HepG2 (cell line): ENCODE measurements around the gene GJD4. TPM values are rescaled to one million over a fixed set of nuclear protein-coding genes. Genes with fewer than 3 reads are reported as not detected.

ENCODE experiments used
- ESRRA ChIP-seq: sonication (generic); formaldehyde crosslinking; IDR thresholded peaks from 2 replicates; pipeline ENCODE4 v1.5.1; 2020; ENCODE audit warnings: mild to moderate bottlenecking, low read depth, missing genetic modification reagents
- FUBP1 ChIP-seq: sonication (generic); formaldehyde crosslinking; IDR thresholded peaks from 2 replicates; pipeline ENCODE4 v1.5.1; 2020; ENCODE audit warnings: missing genetic modification reagents, mild to moderate bottlenecking, borderline replicate concordance
- GFI1 ChIP-seq: sonication (generic); formaldehyde crosslinking; IDR thresholded peaks from 2 replicates; pipeline ENCODE4 v1.5.0; 2020; ENCODE audit warnings: missing genetic modification reagents, mild to moderate bottlenecking, borderline replicate concordance
- HMG20B ChIP-seq: conservative IDR thresholded peaks from 2 replicates; pipeline ENCODE4 v1.6.1; 2016; ENCODE audit warnings: missing genetic modification reagents, missing compliant biosample characterization
- HNF4G ChIP-seq, 2 experiments: sonication (generic) in 1 of 2; formaldehyde crosslinking in 1 of 2; IDR thresholded peaks; 2 replicates each; pipeline versions ENCODE4 v1.4.0 to v1.6.1; 2011 to 2020; ENCODE audit warnings: borderline replicate concordance in 2 of 2, low read depth in 2 of 2, mild to moderate bottlenecking in 2 of 2, low read length in 1 of 2, missing genetic modification reagents in 1 of 2, moderate library complexity in 1 of 2
- MTERF4 ChIP-seq: sonication (generic); formaldehyde crosslinking; IDR thresholded peaks from 2 replicates; pipeline ENCODE4 v1.8.0; 2023; ENCODE audit warnings: mild to moderate bottlenecking, missing genetic modification reagents
- MXD1 ChIP-seq: sonication (generic); formaldehyde crosslinking; IDR thresholded peaks from 2 replicates; pipeline ENCODE4 v1.4.0; 2020; ENCODE audit warnings: mild to moderate bottlenecking, missing genetic modification reagents
- NFYC ChIP-seq: IDR thresholded peaks from 2 replicates; pipeline ENCODE4 v1.6.1; 2016; ENCODE audit warnings: missing genetic modification reagents, missing compliant biosample characterization
- RORA ChIP-seq: sonication (generic); formaldehyde crosslinking; IDR thresholded peaks from 2 replicates; pipeline ENCODE4 v1.5.0; 2020; ENCODE audit warnings: mild to moderate bottlenecking, missing genetic modification reagents, moderate library complexity
- SP5 ChIP-seq: IDR thresholded peaks from 2 replicates; pipeline ENCODE4 v1.6.1; 2016; ENCODE audit warnings: low read depth, borderline replicate concordance
- TBX2 ChIP-seq: sonication (generic); formaldehyde crosslinking; IDR thresholded peaks from 2 replicates; pipeline ENCODE4 v1.5.0; 2020; ENCODE audit warnings: missing genetic modification reagents, mild to moderate bottlenecking, borderline replicate concordance
- TGIF2 ChIP-seq: IDR thresholded peaks from 2 replicates; pipeline ENCODE4 v1.6.1; 2016; ENCODE audit warnings: control low read depth, missing compliant biosample characterization
- TOE1 ChIP-seq: sonication (generic); formaldehyde crosslinking; IDR thresholded peaks from 2 replicates; pipeline ENCODE4 v1.4.0; 2020; ENCODE audit warnings: mild to moderate bottlenecking, missing genetic modification reagents
- TSC22D2 ChIP-seq: sonication (generic); formaldehyde crosslinking; IDR thresholded peaks from 2 replicates; pipeline ENCODE4 v1.5.1; 2020; ENCODE audit warnings: missing genetic modification reagents, mild to moderate bottlenecking, borderline replicate concordance
- ZNF281 ChIP-seq: sonication (generic); formaldehyde crosslinking; IDR thresholded peaks from 2 replicates; pipeline ENCODE4 v1.4.0; 2020; ENCODE audit warnings: missing genetic modification reagents, borderline replicate concordance
- ZNF282 ChIP-seq: fragments of 450-650 bp; IDR thresholded peaks from 2 replicates; pipeline ENCODE4 v1.6.1; 2018; ENCODE audit not compliant: partially characterized antibody
- ZNF296 ChIP-seq: sonication (generic); formaldehyde crosslinking; conservative IDR thresholded peaks from 2 replicates; pipeline ENCODE4 v1.5.0; 2020; ENCODE audit warnings: mild to moderate bottlenecking, missing genetic modification reagents
- ZNF556 ChIP-seq: sonication (generic); formaldehyde crosslinking; IDR thresholded peaks from 2 replicates; pipeline ENCODE4 v1.4.0; 2020; ENCODE audit warnings: mild to moderate bottlenecking, missing genetic modification reagents, borderline replicate concordance
- ZNF737 ChIP-seq: sonication (generic); formaldehyde crosslinking; IDR thresholded peaks from 2 replicates; pipeline ENCODE4 v1.5.0; 2020; ENCODE audit warnings: missing genetic modification reagents, mild to moderate bottlenecking, borderline replicate concordance
- ZSCAN9 ChIP-seq: IDR thresholded peaks from 2 replicates; pipeline ENCODE4 v1.6.1; 2016; ENCODE audit warnings: borderline replicate concordance
- polyA plus RNA-seq, 8 experiments: library from polyadenylated mRNA; depleted of rRNA in 3 of 8; stranded (reverse) in 7 of 8; unstranded in 1 of 8; fragments of >200 nt; fragmentation: Illumina TruSeq in 4 of 8; extraction: Trizol in 4 of 8; gene quantifications; 2 replicates each; pipeline versions ENCODE4 v1.2.1 to v1.2.3, GENCODE V29; 2011 to 2016; ENCODE audit warnings: low read depth in 4 of 8, missing spikeins in 1 of 8, mixed read lengths in 1 of 8; ENCODE audit not compliant: insufficient read depth in 1 of 8
- total RNA-seq, 5 experiments: library from RNA; depleted of rRNA; stranded (reverse); fragments of >200 nt; fragmentation: Illumina TruSeq; extraction: Trizol; gene quantifications; 2 replicates each; pipeline ENCODE4 v1.2.3, GENCODE V29; 2016; ENCODE audit warnings: low read depth in 1 of 5
- TF ChIP-seq, protein P1 (sequence below): sonication (generic); formaldehyde crosslinking; IDR thresholded peaks from 2 replicates; pipeline ENCODE4 v1.5.1; 2020; ENCODE audit warnings: missing genetic modification reagents, mild to moderate bottlenecking, borderline replicate concordance

The GJD4 gene
- total and polyA plus RNA-seq, 2 of the 13 experiments (the other 11 are each of a cell fraction or from before 2014, with no cell fraction given): not detected

DNA sequence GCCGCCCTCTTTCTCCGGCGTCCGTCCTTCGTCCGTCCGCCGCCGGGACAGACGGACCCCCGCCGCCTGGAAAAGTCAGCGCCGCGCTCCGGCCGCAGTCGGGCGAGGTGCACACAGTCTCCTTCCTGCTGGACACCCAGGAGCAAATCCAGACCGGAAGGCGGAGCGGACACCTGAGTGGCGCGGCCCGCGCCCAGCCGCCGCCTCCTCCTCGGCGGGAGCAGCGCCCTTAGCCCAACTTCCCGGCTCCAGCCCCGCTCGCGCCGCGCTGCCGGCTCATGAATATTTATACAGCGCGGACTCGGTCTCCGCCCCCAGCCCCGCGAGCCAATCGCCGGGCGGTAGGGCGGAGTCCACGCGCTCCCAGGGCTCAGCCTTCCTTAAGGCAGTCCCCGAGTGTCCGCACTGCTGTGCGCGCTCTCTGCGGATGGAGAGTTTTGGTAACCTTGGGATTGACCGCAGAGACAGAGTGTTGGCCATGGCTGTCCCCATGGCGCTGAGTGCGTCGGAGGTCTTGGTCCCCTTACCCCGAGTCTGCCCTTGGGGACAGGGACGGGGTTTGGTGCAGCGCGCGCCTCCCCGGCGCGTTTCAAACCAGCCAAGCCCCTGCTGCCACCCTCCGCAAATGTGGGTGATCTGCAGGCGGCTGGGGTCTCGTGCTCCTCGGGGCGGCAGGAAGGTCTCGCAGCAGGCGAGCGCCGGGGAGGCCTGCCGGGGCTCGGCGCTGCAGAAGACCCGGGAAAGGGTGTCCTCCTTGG lies 37.1 kb downstream of the GJD4 start, which contains the start of gene FZD8 (continued):
- TF ChIP-seq ZNF281 (no peak), TBX2 (CRISPR knock-in tag) (no peak), MTERF4 (CRISPR knock-in tag) (no peak), HNF4G (IDR thresholded peaks at IDR 0.05; ENCODE audit: borderline replicate concordance, low read depth, low read length) (no peak), HNF4G (CRISPR knock-in tag; IDR thresholded peaks at IDR 0.05; ENCODE audit: borderline replicate concordance, low read depth) (no peak), SP5 (CRISPR knock-in tag) (0 out of 2 replicates have a peak, but pooled peaks have one; percentile 12), ZSCAN9 (CRISPR knock-in tag) (no peak), FUBP1 (CRISPR knock-in tag) (no peak), ZNF296 (CRISPR knock-in tag) (no peak), RORA (CRISPR knock-in tag) (no peak), NFYC (peak; percentile 43), GFI1 (CRISPR knock-in tag) (no peak), TSC22D2 (CRISPR knock-in tag) (no peak), TOE1 (CRISPR knock-in tag) (no peak), TGIF2 (CRISPR knock-in tag) (no peak), ESRRA (CRISPR knock-in tag) (no peak), ZNF282 (no peak), ZNF556 (no peak), HMG20B (CRISPR knock-in tag) (no peak), MXD1 (no peak), ZNF737 (CRISPR knock-in tag) (no peak)
- TF ChIP-seq, protein P1, sequence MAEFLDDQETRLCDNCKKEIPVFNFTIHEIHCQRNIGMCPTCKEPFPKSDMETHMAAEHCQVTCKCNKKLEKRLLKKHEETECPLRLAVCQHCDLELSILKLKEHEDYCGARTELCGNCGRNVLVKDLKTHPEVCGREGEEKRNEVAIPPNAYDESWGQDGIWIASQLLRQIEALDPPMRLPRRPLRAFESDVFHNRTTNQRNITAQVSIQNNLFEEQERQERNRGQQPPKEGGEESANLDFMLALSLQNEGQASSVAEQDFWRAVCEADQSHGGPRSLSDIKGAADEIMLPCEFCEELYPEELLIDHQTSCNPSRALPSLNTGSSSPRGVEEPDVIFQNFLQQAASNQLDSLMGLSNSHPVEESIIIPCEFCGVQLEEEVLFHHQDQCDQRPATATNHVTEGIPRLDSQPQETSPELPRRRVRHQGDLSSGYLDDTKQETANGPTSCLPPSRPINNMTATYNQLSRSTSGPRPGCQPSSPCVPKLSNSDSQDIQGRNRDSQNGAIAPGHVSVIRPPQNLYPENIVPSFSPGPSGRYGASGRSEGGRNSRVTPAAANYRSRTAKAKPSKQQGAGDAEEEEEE: no peak
